Activated naive CD8-positive, alpha-beta T cell treated with anti-CD3 and anti-CD28 coated beads for 36 hours (primary cell): ENCODE results near the gene TMED1. TPM values are rescaled to one million over a fixed set of nuclear protein-coding genes. Genes with fewer than 3 reads are reported as not detected.
"Not testable (repeated sequence)": the region's sequence is repeated elsewhere in the genome, so short reads cannot be mapped to it uniquely, and the experiment has no call there.

ENCODE experiments used
- DNase-seq: peaks from one replicate; pipeline ENCODE4 v3.0.0; 2021
- H3K27ac Mint-ChIP-seq: one replicate; pipeline ENCODE4 v1.8.0; 2022; ENCODE audit warnings: mild to moderate bottlenecking, moderate library complexity, mixed read lengths
- H3K27me3 Mint-ChIP-seq: one replicate; pipeline ENCODE4 v1.8.0; 2022; ENCODE audit warnings: mild to moderate bottlenecking, mixed read lengths
- H3K36me3 Mint-ChIP-seq: one replicate; pipeline ENCODE4 v1.8.0; 2021; ENCODE audit warnings: mild to moderate bottlenecking, mixed read lengths
- H3K4me1 Mint-ChIP-seq: one replicate; pipeline ENCODE4 v1.8.0; 2021; ENCODE audit warnings: mixed read lengths
- H3K4me3 Mint-ChIP-seq: one replicate; pipeline ENCODE4 v1.8.0; 2022; ENCODE audit warnings: mild to moderate bottlenecking, moderate library complexity, mixed read lengths
- H3K9me3 Mint-ChIP-seq: one replicate; pipeline ENCODE4 v1.8.0; 2022; ENCODE audit warnings: mixed read lengths
- total RNA-seq, 2 experiments: library from RNA; stranded (reverse); gene quantifications; one replicate each; pipeline ENCODE4 v1.2.3, GENCODE V29; 2021

TMED1 gene
- total RNA-seq, 2 experiments from 2014 or later = 14.3 to 14.8 TPM

DNA sequence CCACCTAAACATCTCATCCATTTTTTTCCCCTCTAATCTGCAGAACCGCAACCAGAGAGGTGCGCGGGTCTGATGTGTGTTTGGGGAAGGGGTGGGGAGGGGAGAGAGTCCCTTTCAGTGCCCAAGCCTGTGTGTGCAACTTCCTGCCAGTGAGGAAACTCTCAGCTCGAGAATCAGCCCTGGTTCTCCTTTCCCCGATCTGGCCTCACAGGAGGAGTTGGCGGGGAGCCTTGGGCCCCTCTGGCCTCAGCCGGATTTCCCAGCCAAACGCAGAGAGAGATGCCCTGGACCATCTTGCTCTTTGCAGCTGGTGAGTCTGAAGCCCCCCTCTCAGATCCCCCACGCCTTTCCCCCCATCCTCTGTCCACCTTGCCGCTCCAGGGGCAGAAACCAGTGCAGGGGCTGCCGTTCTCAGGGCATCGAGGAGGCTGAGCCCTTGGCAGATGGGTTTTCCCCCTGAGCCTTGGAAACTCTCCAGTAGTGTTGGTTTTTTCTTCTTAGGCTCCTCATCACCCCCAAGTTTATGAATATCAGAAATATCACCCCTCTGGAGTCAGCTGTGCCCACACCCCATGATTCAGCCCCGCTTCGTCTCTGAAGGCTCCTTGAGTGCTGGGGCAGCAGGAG is 12.3 kb upstream of the TMED1 start, which contains the start of gene C19orf38:
TSS of gene C19orf38 (plus strand) at position 186 of the 627 bp plus-strand sequence. CDS start at position 280, 94 bp downstream.
- H3K27me3 Mint-ChIP-seq = no peaks in the 10 kb centered on the region
- H3K27ac Mint-ChIP-seq = peak within 1 kb of the TSS; percentile 14
- H3K9me3 Mint-ChIP-seq = peaks cover 6% of the 10 kb centered on the region
- DNase-seq = no peak
- no peaks in the 10 kb centered on the region for H3K36me3 Mint-ChIP-seq
- peak within 1 kb of the TSS; percentile 49 for H3K4me3 Mint-ChIP-seq
- peaks cover 10% of the 10 kb centered on the region for H3K4me1 Mint-ChIP-seq

DNA sequence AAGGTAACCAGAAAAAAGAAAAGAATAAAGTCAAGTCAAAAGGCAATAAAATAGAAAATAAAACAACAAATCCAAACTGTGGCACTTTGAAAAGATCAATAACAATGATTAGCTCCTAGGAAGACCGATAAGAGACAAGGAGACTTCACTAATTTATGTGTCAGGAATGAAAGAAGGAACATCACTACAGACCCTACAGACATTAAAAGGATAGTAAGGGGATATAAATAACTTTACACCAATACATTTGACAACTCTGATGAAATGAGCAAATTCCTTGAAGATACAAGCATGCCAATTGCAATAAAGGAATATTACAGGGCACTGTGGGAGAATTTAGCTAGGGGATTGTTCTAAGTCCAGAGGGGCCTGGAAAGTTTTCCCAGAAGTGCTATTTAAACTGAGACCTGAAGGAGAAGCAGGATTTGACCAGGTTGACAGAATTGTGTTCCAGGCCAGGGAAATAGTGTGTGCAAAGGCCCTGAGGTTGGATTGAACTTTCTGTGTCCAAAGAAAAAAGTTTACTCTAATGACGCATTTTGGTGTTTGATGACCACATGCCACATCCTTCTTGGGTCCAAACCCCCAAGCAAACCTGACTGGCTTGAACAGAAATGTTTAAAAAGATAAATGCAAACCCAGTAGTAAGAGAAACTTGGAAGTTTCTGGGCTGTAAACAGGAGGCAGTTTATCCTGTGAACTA is 10.6 kb upstream of the TMED1 start:
- no peak overlapping the region for H3K4me3 Mint-ChIP-seq
- no peaks in the 10 kb centered on the region for H3K36me3 Mint-ChIP-seq
- no peaks in the 10 kb centered on the region for H3K27me3 Mint-ChIP-seq
- peaks cover 6% of the 10 kb centered on the region for H3K9me3 Mint-ChIP-seq
- H3K4me1 Mint-ChIP-seq = peaks cover 10% of the 10 kb centered on the region
- no peak overlapping the region for H3K27ac Mint-ChIP-seq
- DNase-seq = no peak

DNA sequence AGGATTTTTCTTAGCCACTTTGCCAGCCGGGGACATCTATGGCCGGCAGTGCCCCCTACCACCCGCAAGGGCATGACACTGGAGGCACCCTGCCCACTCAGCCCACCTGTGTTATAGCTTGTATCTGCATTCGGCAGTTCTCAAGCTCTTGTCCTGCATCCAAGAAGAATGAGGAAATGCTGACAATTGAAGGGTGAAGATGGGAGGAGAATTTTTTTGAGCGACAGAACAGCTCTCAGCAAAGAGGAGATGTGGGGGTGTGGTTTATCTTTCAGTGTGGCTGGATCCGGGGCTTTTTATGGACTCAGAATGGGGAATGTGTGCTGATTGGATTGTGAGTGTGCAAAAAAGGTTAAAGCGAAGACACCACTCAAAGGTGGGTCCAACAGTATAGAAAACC is 6.8 kb upstream of the TMED1 start:
- Mint-ChIP-seq H3K9me3 (peaks cover 8% of the 10 kb centered on the region), H3K4me1 (peaks cover 2% of the 10 kb centered on the region), H3K4me3 (no peak overlapping the region), H3K36me3 (peaks cover 2% of the 10 kb centered on the region), H3K27me3 (no peaks in the 10 kb centered on the region), H3K27ac (no peak overlapping the region)
- DNase-seq = no peak

DNA sequence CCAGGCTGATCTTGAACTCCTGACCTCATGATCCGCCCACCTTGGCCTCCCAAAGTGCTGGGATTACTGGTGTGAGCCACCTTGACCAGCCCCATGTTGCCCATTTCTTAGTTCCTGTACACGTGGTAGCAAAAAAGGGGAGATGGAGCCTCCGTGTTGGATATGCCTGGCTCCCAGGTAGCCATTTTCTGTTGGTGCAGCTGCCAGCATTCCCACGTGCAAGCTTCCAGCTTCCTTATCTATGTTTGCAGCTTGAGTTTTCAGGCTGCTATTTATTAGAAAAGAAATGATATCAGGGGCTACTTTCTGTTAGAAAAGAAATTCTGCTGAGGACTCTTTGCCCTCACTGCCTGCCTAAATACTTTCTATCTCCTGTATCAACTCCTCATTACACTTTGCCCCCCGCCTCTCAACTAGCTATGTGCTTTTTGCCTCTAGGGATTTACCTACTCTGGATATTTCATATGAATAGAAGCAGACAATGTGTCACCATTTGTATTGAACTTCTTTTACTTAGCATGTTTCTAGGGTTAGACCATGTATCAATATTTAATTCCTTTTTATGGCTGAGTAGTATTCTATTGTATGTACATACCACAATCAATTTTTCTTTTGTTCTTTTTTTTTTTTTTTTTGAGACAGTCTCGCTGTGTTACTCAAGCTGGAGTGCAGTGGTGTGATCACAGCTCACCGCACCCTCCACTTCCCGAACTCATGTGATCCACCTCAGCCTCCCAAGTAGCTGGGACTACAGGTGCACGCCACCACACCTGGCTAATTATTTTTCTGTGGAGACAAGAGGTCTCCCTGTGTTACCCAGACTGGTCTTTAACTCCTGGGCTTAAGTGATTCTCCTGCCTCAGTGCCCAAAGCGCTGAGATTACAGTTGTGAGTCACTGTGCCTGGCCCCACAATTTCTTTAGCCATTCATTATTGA is 3.4 kb upstream of the TMED1 start:
- Mint-ChIP-seq H3K36me3 (peaks cover 20% of the 10 kb centered on the region), H3K27ac (no peak overlapping the region), H3K27me3 (no peaks in the 10 kb centered on the region), H3K9me3 (peaks cover 11% of the 10 kb centered on the region), H3K4me1 (peaks cover 12% of the 10 kb centered on the region), H3K4me3 (no peak overlapping the region)
- no peak for DNase-seq

DNA sequence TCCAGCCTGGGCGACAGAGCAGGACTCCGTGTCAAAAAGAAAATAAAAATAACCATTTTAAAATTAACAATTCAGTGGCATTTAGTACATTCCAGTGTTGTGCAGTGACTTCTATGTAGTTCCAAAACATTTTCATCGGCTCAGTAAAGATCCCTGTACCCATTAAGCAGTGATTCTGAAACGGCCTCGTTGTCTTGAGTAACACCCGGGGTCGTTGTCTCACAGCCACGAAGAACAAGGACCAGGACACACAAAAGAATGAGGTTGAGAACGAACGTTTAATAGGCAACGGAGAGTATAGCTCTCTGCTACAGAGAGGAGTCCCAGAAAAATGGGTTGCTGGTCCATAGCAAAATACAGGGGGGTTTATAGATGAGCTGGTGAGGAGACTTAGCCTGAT is 2.4 kb upstream of the TMED1 start:
- no peak for DNase-seq
- Mint-ChIP-seq H3K27me3 (no peaks in the 10 kb centered on the region), H3K4me3 (no peak overlapping the region), H3K4me1 (peaks cover 14% of the 10 kb centered on the region), H3K9me3 (peaks cover 11% of the 10 kb centered on the region), H3K36me3 (peaks cover 20% of the 10 kb centered on the region), H3K27ac (no peak overlapping the region)

DNA sequence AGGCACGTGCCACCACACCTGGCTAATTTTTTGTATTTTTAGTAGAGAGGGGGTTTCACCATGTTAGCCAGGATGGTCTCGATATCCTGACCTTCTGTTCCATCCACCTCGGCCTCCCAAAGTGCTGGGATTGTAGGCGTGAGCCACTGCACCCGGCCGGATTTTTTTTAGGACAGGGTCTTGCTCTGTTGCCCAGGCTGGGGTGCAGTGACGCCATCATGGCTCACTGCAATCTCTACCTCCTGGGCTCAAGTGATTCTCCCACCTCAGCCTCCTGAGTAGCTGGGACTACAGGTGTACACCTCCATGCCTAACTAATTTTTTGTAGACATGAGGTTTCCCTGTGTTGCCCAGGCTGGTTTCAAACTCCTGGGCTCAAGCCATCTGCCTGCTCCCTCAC is 1.6 kb upstream of the TMED1 start:
- H3K4me1 Mint-ChIP-seq = peaks cover 14% of the 10 kb centered on the region

DNA sequence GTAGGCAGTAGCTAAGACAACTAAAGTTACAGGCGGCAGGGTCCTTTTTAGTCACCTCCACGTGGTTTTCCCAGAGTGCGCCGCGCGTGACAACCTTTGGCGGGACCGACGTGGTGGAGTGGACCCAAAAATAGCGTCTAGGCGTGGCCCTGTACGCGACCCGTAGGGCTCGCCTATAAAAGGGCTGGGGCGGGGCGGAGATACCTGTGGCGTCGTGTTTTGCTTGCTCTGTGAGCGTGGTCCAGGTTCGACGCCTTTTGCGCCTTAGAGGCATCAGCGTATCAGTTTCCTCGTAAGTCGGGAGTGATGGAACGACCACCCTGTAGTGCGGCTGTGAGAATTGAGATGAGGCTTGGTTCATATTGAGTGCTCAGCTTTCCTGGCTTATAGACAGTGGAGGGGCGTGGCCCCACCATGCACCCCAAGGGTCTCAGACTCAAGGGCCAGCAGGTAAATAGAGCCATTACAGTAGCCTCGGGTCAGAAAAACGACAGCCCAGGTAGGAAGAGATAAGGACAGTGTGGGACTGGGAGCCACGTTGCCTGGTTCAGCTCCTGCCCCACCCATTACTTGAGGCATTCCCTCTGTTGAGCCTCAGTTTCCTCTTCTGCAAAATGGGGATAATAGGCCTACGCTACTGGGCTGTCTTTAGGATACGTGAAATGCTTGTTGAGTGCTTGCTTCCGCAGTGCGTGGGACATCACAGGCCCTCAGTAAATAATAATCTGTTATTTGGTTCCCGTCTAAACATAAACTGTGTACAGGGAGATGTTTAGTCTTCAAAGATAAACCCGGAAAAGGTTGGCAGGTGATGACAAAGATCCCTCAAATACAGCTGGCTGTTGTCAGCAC is 693 bp upstream of the TMED1 start:
- Mint-ChIP-seq H3K9me3 (peaks cover 11% of the 10 kb centered on the region), H3K27me3 (no peaks in the 10 kb centered on the region), H3K4me1 (peaks cover 14% of the 10 kb centered on the region), H3K27ac (peak overlapping the region; percentile 99), H3K4me3 (peak overlapping the region; percentile 95), H3K36me3 (peaks cover 22% of the 10 kb centered on the region)
- DNase-seq = peak; percentile 88

More for the DNA sequence above, 1.6 kb upstream of the TMED1 start:
- not testable (repeated sequence) for DNase-seq, H3K27me3 Mint-ChIP-seq, H3K27ac Mint-ChIP-seq, H3K4me3 Mint-ChIP-seq
- peaks cover 11% of the 10 kb centered on the region for H3K9me3 Mint-ChIP-seq
- peaks cover 20% of the 10 kb centered on the region for H3K36me3 Mint-ChIP-seq

DNA sequence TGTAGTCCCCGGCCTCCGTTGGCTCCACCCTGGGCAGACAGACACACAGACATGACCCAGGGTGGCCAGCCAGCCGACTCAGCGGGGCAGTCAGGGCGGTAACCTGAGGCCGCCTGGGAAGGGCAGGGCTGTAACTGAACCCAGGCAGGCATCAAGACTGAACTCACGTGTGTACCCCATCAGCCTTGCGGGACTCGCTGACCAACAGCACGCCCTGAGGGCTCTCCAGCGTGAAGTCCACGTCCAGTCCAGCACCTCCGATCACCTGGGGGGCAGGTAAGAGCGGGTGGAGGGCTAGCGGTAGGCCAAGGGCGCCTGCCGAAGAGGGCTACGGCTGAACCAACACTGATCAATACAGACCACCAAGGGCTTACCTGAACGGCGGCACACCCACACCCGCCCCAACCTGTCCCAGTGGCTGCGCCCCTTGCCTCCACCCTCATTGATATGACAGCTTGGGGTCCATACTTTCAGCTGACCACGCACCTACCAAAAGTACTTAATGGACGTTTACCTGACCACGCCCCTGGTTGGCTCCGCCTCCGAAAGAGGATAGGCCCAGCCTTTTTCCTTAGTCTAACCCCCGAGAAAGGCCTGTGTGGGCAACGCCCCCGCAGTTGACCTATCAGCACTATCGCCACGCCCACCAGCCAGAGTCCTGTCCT is 791 bp downstream of the TMED1 start:
- no peaks in the 10 kb centered on the region for H3K27me3 Mint-ChIP-seq
- H3K4me1 Mint-ChIP-seq = peaks cover 14% of the 10 kb centered on the region
- peaks cover 22% of the 10 kb centered on the region for H3K36me3 Mint-ChIP-seq
- DNase-seq = no peak
- peak overlapping the region; percentile 95 for H3K4me3 Mint-ChIP-seq
- H3K27ac Mint-ChIP-seq = peak overlapping the region; percentile 99
- peaks cover 11% of the 10 kb centered on the region for H3K9me3 Mint-ChIP-seq

DNA sequence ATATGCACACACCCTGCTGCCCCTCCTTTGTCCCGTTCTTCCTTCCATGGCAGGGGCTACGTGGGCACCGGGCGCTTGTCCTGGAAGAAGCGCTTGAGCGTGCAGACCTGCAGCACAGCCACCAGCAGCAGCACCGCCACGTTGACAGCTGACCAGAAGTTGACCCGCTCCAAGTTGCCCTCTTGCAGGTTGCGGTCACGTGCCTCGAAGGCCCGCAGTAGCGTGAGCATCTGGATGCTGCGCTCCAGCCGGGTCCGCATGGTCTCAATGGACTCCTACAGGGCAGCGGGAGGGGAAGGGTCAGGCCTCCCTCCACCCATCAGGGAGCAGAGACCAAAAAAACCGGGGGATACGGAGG is 3.1 kb downstream of the TMED1 start:
- Mint-ChIP-seq H3K4me3 (no peak overlapping the region), H3K4me1 (peaks cover 14% of the 10 kb centered on the region), H3K27me3 (no peaks in the 10 kb centered on the region), H3K27ac (no peak overlapping the region), H3K9me3 (peaks cover 9% of the 10 kb centered on the region), H3K36me3 (peaks cover 20% of the 10 kb centered on the region)
- DNase-seq = no peak

DNA sequence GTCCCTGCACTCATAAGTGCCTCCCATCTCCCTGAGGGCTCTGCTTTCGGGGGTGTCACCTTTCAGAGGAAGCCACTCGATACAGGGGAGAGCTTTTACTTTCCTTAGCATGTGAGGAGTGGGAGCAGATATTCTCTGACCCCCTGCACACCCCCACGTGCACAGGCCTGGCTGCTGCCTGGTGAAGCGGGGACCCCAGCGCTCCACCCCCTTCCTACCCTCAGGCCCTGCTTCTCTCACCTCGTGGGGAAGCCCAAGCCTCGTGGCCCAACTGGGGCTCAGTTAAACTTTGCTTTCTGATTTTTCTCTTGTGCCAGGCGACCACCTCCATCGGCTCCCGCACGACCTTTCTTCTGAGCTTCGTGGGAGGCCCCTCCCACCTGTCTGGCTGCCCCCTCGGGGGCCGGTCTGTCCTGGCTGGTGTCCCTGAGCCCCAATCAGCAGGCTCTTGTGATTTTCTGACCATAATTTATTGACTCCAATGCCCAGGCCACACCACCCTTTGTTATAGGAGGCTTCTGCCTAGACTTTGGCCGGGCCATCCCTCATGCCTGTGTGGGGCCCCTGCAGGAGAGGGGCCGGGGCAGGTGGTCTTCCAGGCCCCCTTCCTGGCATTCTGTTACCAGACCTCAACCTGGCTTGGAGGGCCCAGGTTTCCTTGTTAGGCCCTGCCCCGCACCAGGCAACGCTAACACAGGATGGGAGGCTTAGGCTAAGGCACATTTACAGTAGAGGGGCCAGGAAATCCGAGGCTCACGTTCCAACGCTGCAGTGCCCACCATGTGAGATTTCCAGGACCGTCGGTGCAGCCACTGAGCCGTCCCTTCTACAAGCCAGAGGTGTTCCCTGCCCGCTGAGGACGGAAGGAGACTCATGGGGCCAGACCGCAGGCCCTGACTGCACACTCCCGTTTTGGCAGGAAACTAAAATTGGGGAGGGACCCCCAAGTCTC is 3.7 kb downstream of the TMED1 start:
- H3K4me1 Mint-ChIP-seq = peaks cover 14% of the 10 kb centered on the region
- peaks cover 9% of the 10 kb centered on the region for H3K9me3 Mint-ChIP-seq
- no peak overlapping the region for H3K4me3 Mint-ChIP-seq
- H3K27ac Mint-ChIP-seq = no peak overlapping the region
- H3K27me3 Mint-ChIP-seq = no peaks in the 10 kb centered on the region
- H3K36me3 Mint-ChIP-seq = peaks cover 20% of the 10 kb centered on the region
- no peak for DNase-seq

DNA sequence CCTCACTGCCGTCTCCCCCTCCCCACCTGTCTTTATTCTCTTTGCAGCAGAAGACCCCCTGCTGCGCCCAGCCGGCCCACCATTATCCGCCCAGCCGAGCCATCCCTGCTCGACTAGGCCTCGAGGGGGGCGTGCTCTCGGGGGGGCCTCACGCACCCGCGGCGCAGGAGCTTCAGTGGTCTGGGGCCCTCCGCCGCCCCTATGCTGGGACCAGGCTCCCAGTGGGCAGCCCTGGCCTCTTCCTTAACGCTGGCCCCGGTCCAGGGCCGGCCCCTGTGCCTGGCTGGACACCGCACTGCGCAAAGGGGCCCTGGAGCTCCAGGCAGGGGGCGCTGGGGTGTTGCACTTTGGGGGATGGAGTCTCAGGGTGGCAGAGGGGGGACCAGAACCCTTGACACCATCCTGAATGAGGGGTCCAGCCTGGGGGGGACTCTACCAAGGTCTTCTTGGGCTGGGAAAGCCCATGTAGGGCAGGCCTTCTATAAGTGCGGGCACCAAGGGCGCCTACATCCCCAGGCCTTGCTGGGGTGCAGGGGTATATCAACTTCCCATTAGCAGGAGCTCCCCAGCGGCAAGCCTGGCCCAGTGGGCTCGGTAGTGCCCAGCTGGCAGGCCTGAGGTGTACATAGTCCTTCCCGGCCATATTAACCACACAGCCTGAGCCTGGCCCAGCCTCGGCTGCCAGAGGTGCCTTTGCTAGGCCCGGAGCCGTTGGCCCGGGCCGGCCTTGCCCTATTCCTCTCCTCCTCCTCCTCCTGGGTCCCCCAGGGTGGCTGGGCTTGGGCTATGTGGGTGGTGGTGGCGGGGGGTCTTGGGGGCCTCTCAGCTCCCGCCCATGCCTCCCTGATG is 4.9 kb downstream of the TMED1 start:
- peaks cover 9% of the 10 kb centered on the region for H3K36me3 Mint-ChIP-seq

DNA sequence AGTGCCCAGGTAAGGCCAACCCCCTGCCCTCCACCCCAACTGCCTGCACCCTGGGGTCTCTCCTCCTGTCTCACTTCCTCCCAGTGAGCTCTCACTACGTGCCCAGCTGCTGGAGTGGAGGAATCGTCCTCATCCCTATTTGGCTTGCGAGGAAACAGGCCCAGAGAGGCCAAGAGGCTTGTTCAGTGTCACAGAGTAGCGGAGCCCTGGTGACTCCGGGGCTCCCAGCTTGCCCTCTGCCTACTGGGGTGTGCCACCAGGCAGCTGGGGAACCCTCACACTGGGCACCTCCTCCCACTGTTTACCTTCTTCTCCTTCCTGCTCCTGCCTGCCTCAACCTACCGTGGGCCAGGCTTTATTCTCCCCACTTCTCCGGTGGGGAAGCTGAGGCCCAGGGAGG is 5.6 kb downstream of the TMED1 start:
- H3K27ac Mint-ChIP-seq = no peak overlapping the region
- H3K9me3 Mint-ChIP-seq = no peaks in the 10 kb centered on the region
- H3K36me3 Mint-ChIP-seq = peaks cover 2% of the 10 kb centered on the region
- H3K27me3 Mint-ChIP-seq = no peaks in the 10 kb centered on the region
- peaks cover 3% of the 10 kb centered on the region for H3K4me1 Mint-ChIP-seq
- DNase-seq = no peak
- H3K4me3 Mint-ChIP-seq = no peak overlapping the region

More for the DNA sequence above, 4.9 kb downstream of the TMED1 start:
- H3K27ac Mint-ChIP-seq = no peak overlapping the region
- H3K4me1 Mint-ChIP-seq = peaks cover 5% of the 10 kb centered on the region
- no peak overlapping the region for H3K4me3 Mint-ChIP-seq
- no peak for DNase-seq
- H3K9me3 Mint-ChIP-seq = no peaks in the 10 kb centered on the region
- no peaks in the 10 kb centered on the region for H3K27me3 Mint-ChIP-seq
